Fibroblast of the aortic adventitia (primary cell): ENCODE results near the gene DCDC2C. TPM values are rescaled to one million over a fixed set of nuclear protein-coding genes. Genes with fewer than 3 reads are reported as not detected.

ENCODE experiments used
- DNase-seq: peaks from one replicate; pipeline ENCODE4 v3.0.0-alpha.2; 2010; ENCODE audit warnings: low read depth
- H3K4me3 ChIP-seq: 2 replicates; pipeline ENCODE4 v1.5.1; 2011; ENCODE audit warnings: low read depth, mild to moderate bottlenecking, control low read depth, low read length, moderate library complexity
- total RNA-seq: library from RNA; depleted of rRNA; stranded (reverse); fragments of >200 nt; gene quantifications from 2 replicates; pipeline ENCODE4 v1.2.3, GENCODE V29; 2012; ENCODE audit warnings: low replicate concordance
- TF ChIP-seq, protein P1 (sequence below): IDR thresholded peaks from 2 replicates; pipeline ENCODE4 v1.5.1; 2011; ENCODE audit warnings: mild to moderate bottlenecking, low read length, control low read depth, inconsistent platforms; ENCODE audit not compliant: insufficient read depth

The DCDC2C gene
- total RNA-seq, 1 donor: not detected

DNA sequence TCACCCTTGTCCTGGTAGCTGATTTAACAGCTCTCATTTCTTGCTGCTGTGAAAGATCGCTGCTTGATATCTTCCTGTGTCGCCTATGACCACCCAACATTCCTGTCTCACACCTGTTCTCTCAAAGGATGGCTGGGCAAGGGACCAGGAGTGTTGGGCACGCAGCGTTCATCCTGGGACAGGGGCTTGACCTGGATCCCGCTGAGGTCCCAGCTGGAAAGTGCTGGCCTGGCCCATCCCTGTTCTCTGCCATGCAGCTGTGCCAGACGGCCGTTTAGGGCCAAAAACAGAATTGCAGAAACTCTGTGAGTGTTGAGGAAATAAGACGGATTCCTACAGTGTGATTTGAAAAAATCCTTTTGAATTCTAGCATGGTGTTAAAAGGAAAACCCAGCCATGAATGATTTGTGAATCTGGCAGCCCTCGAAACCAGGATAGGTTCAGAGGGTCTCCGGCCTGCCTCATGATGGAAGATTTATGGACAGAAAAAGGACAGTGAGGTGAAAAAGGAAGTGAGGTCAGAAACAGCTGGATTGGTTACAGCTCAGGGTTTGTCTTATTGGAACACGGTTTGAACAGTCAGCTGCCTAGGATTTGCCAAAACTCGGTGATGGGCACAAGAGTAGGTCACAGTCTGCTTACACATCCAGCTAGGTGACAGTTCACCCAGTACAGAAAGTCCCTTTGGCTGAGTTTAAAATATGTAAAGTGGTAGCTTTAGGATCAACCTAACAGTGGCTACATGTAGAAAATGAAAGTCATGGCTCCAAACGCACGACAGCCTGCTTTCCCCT, 164.8 kb downstream of the DCDC2C start:
- TF ChIP-seq, protein P1, sequence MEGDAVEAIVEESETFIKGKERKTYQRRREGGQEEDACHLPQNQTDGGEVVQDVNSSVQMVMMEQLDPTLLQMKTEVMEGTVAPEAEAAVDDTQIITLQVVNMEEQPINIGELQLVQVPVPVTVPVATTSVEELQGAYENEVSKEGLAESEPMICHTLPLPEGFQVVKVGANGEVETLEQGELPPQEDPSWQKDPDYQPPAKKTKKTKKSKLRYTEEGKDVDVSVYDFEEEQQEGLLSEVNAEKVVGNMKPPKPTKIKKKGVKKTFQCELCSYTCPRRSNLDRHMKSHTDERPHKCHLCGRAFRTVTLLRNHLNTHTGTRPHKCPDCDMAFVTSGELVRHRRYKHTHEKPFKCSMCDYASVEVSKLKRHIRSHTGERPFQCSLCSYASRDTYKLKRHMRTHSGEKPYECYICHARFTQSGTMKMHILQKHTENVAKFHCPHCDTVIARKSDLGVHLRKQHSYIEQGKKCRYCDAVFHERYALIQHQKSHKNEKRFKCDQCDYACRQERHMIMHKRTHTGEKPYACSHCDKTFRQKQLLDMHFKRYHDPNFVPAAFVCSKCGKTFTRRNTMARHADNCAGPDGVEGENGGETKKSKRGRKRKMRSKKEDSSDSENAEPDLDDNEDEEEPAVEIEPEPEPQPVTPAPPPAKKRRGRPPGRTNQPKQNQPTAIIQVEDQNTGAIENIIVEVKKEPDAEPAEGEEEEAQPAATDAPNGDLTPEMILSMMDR: no peak
- no peak overlapping the region for H3K4me3 ChIP-seq
- no peak for DNase-seq

DNA sequence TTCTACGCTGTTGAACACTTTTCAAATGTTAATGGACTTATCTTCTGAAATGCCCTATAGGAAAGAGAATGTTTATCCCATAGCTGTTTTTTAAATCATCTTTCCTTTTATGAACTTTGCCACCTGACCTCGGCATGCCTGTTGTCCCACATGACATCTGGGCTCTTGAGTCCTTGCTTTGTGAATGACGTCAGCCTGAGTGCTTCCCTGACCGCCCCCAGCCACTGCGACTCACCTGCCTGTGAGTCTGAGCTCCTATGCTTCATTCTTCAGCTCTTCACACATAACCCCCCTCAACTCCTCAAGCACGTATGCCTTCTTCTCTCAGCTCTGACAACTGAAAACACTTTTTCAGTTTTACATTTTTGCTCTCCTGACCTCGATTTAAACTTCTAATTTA, 166.8 kb downstream of the DCDC2C start:
- TF ChIP-seq, protein P1: no peak
- no peak for DNase-seq
- no peak overlapping the region for H3K4me3 ChIP-seq

DNA sequence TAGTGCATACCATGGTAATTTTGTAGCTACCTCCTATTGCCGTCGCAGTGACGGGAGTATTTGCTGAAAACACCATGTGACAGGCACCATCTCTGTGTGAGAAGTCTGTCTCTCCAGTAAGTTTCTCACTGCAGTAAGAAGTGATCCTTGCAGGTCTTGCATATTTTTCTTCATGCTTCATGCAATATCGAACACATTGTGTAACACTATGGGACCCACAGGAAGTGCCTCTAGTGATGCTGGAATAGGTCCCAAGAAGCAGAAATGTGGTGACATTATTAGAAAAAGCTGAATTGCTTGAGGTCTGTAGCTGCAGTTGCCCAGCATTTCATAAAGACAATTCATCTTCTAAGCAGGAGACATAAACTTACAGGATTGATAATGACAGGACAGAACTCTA, 167.6 kb downstream of the DCDC2C start:
- DNase-seq: no peak

DNA sequence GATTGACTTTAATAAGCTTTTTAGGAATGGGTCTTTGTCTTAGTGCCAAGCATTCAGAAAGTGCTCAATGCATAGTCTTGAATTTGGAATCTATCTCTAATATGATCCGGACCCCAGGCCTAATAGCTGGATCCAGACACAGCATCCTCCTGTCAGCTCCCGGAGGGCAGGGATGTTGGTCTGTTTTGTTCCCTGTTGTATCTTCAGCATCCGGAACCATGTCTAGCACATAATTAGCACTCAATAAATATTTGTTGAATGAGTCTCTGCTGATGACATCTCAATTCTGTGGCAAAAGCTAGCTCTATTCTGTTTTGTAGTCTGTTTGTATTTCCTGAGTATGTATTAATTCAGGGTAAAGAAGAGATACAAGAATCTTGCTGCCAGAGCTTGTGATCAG, 169.1 kb downstream of the DCDC2C start:
- DNase-seq: no peak
- TF ChIP-seq, protein P1: no peak
- H3K4me3 ChIP-seq: no peak overlapping the region

More for the DNA sequence above, 167.6 kb downstream of the DCDC2C start:
- H3K4me3 ChIP-seq: no peak overlapping the region
- TF ChIP-seq, protein P1: no peak

DNA sequence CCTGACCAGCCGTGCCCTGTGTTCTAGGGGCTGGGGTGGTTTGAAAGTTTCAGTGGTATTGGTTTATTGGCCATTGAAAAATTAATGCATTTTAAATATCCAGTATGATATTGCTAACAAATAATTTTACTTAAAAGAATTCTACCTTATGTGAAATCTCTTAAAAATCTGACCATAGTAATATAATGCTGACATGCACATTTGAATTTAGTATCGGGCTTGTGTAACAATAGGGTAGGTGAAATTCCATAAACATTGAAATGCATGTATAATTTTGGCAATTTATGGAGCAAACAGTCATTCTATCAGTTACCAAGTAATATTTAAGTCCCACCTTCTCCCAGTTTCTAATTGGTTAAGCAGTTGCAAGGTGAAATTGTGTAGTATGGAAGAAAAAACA, 170.5 kb downstream of the DCDC2C start:
- no peak overlapping the region for H3K4me3 ChIP-seq
- DNase-seq: no peak
- TF ChIP-seq, protein P1: no peak

DNA sequence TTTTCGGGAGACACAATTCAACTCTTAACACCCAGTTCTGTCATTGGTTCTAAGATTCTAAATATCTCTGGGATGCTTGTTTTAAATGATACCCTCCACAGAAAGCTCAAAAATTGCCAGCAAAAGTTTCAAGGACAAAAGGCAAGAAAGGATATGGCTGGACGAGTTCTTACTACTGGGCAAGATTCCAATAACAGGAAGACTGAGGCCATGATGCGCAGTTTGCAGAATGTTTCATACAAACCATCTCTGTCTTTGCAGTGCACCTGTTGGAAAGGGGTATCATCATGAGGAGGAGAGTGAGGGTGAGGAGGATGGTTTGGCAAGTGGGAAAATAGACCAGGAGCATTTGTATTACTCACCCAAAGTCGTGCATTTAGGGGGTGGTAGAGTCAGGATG, 172.8 kb downstream of the DCDC2C start:
- TF ChIP-seq, protein P1: no peak
- no peak for DNase-seq
- no peak overlapping the region for H3K4me3 ChIP-seq

DNA sequence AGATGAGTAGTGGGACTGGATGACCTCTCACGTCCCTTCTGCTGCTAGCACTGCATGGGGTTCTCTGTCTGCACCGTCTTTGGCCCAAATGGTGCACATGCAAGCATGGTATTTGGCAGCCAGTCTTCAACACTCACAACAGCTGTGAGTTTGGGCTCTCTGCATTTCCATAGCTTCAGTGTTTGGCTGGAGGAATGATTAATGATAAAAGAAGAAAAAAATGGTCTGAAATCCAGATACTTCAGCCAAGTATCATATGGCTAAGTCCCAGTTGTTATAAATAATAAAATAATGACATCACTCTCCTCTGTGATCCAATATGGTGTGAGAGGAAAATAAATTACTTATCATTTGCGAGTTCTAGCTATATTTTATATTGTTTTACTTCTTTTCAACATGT, 173.3 kb downstream of the DCDC2C start:
- H3K4me3 ChIP-seq: no peak overlapping the region
- DNase-seq: no peak
- TF ChIP-seq, protein P1: no peak
